Brain pericyte (primary cell): ENCODE results near the gene PCSK4.
"Not testable (repeated sequence)": the region's sequence is repeated elsewhere in the genome, so short reads cannot be mapped to it uniquely, and the experiment has no call there.

Experiments
- DNase-seq: peaks from one replicate; pipeline ENCODE4 v3.0.0-alpha.2; 2012; ENCODE audit warnings: low read depth, low spot score

The PCSK4 gene

GRCh38 chr19:1487576-1488281 is 2.4 kb downstream of the PCSK4 start:
- no peak for DNase-seq

DNA sequence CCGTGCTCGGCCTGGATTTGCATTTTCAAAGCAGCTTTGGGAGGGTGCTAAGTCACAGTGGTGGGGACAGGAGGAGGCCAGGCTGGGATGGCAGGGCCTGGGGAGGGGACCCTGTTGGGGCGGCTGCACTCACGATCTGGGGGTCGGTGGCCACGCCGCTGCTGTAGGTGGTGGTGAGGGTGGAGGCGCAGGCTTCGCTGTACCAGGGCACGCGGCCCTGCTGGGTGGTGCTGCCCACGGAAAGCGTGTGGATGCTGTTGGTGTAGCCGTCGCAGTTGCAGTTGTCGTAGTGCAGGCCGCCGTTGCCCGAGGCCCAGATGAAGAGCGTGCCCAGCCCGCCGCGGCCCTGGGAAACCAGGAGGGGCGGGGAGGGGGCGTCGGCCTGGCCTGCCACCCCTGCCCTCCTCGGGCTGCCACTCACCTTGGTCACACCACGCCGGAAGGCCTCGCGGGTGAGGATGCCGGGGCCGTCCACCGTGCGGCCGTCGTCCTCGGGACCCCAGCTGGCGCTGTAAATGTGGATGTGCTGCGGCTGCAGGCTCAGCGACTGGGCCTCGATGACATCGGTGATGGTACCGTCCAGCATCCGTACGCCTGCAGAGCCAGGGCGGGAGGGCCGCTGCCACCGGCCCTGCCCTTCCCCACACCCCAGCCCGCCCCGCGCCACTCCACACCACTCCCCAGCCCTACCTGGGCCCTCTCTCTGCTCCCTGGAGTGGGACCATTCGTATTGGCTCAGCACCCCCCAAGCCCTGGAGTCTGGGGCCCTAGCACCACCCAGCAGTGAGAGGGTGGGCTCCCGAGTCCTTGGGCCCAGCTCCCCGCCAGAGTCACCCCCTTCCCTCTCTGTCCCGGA is 3.2 kb downstream of the PCSK4 start:
- no peak for DNase-seq

- DNase-seq = no peak
Measured at GRCh38 chr19:1483979-1484428, 6.1 kb downstream of the PCSK4 start.

- no peak for DNase-seq
Measured at GRCh38 chr19:1483131-1483978, 6.8 kb downstream of the PCSK4 start.

DNA sequence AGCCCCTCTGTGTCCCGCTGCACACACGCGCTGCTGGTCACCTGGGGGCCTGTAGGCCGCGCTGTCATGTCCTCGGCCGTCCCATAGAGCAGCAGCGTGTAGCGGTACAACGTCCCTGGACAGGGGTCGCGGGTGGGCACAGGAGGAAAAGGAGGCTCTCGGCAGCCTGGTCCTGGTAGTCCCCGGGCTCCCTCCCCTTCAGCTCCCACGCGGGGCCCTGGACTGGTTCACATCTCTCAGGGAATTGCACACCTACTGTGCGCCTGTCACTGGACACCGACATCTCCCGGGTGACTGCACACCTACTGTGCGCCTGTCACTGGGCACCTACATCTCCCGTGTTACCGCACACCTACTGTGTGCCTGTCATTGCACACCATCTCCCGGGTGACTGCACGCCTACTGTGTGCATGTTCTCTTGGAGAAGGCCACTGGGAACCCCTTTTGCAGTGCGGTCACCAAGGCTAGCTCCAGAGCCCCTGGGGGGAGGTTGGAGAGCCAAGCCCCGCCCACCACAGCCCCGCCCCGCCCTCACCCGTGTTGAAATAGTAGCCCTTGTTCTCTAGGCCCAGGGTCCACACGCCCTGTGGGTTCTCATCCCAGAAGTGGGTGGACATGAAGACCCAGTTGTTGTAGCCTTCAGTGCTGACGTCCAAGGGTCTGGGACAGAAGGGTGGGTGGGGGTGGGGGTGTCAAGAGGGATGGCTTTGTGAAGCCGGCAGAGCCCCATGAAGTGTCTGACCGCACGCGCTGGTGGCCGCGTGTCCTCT is 7.6 kb downstream of the PCSK4 start:
- no peak for DNase-seq

DNA sequence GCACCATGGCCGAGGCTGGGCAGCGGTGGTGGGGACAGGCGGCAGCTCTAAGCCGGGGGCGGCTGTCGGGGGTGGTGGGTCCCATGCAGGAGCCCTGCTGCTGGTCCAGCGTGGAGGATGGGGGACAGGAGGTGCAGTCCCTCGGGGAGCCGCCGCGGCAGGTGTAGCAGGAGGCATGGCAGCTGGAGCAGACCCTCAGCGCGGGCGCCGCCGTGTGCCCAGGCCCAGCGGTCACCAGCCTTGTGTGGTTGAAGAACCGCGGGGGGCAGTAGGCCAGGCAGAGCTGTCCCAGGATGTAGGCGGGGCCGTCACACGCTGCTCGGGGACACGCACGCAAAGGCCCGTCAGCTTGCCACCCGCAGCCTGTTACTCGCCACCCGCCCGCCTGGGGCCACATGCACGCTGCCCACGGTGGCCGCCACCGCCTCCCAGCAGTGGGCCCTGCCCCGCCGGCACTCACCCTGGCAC is 8.2 kb downstream of the PCSK4 start:
- no peak for DNase-seq

DNA sequence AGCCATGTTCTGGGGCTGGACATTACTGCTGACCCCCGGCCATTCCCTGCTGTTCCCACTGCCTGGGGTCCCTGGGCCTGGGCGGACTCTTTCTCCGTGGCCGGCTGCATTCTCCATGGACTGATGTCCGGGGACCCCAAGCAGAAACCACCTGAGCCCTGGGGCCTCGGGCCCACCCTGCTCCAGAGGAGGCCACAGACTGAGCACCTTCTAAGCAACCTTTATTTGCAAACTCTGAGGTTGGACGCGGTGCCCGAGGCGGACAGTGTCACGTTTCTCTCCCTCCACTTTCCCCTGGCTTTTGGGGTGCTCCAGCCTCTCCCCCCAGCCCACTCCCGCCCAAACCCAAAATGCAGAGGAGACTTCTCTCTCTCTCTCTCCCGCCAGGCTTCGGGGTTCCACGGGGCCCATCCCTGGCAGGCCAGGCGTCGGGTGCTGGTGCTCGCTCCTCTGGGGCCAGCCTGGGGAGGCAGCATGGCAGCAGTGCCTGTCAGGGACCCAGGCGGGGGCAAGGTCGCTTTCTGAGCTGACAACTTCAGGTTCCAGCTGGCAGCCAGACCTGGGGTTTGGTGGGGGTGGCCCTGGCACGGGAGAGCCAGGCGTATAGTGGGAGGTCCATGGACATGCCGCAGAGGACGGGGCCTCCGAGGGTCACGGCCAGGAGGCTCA is 8.8 kb downstream of the PCSK4 start:
- DNase-seq = no peak

DNA sequence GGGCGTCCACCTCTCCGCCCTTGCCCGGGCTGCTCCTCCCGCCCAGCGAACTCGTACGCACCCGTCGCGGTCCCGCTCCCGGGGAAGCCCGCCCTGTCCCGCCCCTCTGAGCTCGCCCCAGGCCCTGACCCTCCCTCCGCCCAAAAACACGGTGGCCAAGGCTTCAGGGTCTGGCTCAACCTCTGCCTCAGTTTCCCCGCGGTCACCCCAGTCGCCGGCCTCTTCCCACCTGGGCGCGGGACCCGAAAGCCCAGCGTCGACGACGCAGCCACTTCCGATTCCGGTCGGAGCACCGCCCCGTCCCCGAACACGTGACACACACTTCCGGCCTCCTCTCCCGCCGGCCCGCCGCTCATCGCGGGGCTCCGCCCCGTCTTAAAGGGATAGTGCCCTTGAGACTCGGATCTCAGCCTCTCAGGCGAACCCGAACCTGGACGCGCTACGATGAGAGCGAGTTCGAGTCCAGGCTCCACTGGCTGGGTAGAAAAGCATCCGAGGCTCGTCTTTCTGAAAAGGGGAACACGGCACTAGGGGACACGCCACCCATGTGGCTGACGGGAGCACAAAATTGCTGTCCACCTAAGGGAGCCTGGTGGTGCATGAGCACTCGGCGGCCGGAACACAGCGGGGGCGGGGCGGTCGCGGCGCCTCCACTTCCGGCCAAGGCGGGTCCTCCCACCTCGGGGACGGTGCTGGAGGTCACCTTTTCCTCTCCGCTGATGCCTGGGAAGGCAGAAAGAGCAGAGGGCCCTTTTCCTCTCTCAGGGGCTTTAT is 11.0 kb downstream of the PCSK4 start, which contains the start of gene C19orf25:
Gene C19orf25, minus strand, starts transcription at position 282 of the 774 bp plus-strand sequence. CDS start 312 bp downstream, outside the sequence.
- DNase-seq = peak; percentile 70

DNA sequence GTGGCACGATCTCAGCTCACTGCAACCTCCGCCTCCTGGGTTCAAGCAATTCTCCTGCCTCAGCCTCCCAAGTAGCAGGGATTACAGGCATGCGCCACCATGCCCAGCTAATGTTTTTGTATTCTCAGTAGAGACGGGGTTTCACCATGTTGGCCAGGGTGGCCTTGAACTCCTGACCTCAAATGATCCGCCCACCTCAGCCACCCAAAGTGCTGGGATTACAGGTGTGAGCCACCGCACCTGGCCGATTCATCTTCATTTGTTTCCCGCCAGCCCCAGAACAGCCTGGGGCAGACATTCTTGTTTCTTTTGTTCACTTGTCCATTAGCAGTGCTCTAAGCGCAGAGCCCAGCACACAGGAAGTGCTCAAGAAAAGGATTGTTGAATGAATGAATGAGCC is 13.1 kb downstream of the PCSK4 start:
- DNase-seq = not testable (repeated sequence)

- no peak for DNase-seq
Measured at GRCh38 chr19:1475751-1476437, 14.3 kb downstream of the PCSK4 start.

DNA sequence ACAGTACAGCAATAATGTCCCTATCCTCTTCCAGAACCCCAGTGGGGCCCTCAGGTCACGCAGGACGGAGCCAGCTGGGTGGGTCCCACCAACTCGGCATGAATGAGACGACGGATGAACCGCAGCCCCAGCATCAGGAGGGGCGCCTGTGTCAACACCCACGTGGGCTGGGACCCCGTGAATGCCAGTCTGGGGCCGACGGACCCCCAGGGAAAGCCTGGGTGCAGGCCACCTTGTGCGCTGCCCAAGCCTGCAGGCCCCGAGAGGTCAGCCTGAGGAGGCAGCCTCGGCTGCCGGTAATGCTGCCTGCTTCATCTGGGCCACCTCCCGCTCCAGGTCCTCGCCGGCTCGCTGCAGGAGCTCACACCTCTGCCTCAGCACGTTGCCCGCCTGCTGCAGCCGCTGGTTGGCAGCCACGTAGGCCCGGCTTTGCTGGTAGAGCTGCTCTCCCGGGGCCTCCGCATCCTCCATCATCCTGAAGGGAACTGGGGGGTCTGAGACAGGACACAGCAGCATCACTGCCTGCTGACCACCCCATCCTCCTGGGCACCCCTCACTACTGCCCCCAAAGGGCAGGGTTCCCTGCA is 15.3 kb downstream of the PCSK4 start:
- no peak for DNase-seq

- no peak for DNase-seq
Measured at GRCh38 chr19:1474011-1474764, 16.0 kb downstream of the PCSK4 start.

GRCh38 chr19:1473085-1473851 is 16.9 kb downstream of the PCSK4 start:
- DNase-seq = no peak

DNA sequence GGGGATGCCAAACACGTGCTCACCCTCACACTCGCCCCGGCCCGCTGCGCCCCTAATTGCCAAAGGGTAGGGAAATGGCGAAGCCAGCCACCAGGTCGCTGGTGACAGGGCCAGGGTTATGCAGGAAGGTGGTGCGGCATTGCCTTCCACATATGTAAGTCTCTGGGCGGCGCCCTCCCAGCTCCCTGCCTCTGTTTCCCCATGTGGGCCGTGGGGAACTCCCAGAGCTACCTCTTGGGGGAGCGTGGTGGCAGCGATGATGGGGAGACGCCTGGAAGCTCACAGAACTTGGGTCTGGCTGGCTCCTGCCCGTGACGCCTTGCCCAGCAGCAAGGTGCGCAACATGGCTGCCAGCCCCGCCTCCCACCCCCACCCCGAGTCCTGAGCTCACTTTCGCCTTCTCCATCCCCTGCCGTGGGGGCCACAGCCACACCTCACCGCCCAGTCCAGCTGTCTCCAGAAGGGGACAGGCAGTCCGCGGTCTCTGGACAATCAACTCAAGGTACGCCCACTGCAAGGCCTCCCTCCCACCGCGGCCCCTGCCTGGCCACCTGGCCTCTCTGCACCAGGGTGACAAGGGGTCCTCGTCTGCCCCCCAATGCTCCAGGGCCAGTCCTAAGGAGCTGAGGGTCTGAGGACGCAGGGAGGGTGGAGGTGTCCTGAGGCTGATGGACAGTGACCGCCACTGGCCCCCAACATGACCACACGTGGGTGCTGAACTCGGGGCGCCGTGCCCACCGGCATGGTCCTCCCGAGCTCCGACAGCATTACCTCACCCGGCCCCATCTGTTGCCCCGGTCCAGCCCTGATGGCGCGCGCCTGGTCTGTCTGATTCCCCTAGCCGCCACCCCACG is 17.7 kb downstream of the PCSK4 start:
- DNase-seq = no peak

DNA sequence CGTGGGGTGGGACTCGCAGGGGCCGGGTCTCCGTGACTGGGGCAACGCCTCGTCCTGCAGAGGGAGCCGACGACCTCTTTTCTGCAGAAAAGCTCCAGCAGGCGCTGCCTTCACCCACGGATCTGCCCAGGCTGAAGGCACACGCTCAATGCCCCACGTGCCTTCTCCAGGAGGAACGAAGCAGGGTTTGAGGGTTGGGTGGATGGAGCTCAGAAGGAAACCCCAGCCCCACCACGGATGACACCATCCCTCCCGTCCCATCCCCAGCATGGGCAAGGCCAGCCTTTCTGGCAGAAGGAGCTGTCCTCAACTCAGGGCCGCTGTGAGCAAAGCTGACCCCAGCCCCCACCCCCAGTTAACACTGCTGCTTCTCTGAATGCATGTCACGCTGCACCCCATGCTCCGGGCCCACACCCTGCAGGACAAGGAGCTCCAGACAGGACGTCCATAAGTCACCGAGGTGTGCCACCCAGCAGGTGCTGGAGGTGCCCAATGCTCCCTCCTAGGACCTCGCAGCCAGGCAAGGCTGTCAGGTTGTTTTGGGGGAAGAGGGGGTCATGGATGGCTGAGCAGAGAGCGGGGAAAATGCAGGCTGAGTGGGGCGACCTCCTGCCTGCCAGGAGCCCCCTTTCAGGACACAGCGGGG is 18.5 kb downstream of the PCSK4 start:
- no peak for DNase-seq
